ENCODE measurements around the gene RPAP3.

The RPAP3 gene

DNA sequence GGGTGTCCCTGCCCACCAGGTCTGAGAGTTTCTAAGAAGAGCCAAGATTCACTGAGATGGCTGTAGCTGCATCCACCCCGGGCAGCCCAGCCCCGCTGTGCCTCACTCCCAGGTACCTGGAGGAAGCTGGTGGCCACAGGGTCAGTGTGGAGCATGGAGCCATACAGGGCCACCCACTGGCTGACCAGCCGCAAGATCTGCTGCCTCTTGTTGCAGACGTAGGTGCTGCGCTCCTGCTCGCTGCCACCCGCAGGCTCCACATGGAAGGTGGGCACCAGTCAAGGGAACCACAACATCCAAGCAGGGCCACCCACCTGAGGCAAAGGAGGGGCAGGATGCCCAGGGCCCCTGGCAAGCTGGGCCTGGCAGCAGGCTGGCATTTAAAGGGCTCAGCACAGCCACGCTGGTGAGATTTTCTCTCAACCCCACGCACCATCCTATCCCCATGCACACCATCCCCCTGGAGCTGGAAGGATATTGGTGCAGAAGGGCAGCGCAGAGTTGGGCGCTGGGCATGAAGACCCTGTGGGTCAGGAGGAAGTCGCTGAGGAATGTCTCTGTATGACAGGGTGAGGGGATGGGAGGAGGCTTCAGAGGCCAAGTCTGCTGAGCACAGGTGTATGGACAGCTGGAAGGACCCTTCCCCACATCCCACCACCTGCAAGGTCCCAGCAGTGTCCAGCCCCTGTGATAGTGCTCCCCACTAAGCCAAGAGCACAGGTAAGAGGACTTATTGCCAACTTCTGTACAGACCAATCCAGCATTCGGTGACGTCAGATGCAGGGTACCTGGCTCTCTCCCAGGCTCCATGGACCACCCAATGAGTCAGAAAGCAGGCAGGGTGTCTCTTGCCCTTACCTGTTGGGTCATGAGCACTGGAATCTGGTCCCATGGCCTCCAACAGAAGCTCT is 42.0 kb upstream of the RPAP3 start:
- no peak overlapping the region for H3K27ac ChIP-seq (ENCODE audit: low read depth, low read length)
- no peak overlapping the region for H3K4me3 ChIP-seq (ENCODE audit: low read length)
- H3K27me3 ChIP-seq (ENCODE audit: control insufficient read depth, insufficient read depth, low read length), result no peaks in the 10 kb centered on the region
- H3K9ac ChIP-seq (ENCODE audit: low read length), result no peak overlapping the region
- H3K36me3 ChIP-seq (ENCODE audit: control insufficient read depth, insufficient read depth, low read length), result no peaks in the 10 kb centered on the region
- H3K4me1 ChIP-seq (ENCODE audit: control insufficient read depth, insufficient read depth, low read length), result no peaks in the 10 kb centered on the region

DNA sequence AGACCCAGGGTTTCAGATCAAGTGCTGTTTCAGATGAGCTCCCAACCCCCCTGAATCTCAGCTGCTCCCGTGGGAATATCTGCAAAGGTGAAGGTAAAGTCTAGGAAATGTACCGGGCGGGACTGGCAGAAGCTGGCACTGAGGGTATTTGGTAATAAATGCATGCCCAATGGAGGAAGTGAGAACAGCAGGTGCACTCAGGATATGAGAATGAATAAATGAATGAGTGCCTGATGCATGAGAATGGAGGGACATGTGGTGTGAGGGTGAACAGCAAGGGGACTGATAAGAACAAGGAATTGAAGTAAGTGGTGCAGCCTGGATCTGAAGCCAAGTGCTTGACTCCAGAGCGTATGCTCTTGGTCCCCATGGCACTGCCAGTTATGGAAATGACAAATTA is 41.3 kb upstream of the RPAP3 start:
- no peak overlapping the region for H3K4me3 ChIP-seq (ENCODE audit: low read length)
- H3K9ac ChIP-seq (ENCODE audit: low read length), result no peak overlapping the region
- no peak overlapping the region for H3K27ac ChIP-seq (ENCODE audit: low read depth, low read length)
- H3K4me1 ChIP-seq (ENCODE audit: control insufficient read depth, insufficient read depth, low read length), result no peaks in the 10 kb centered on the region
- H3K36me3 ChIP-seq (ENCODE audit: control insufficient read depth, insufficient read depth, low read length), result no peaks in the 10 kb centered on the region
- H3K27me3 ChIP-seq (ENCODE audit: control insufficient read depth, insufficient read depth, low read length), result no peaks in the 10 kb centered on the region

DNA sequence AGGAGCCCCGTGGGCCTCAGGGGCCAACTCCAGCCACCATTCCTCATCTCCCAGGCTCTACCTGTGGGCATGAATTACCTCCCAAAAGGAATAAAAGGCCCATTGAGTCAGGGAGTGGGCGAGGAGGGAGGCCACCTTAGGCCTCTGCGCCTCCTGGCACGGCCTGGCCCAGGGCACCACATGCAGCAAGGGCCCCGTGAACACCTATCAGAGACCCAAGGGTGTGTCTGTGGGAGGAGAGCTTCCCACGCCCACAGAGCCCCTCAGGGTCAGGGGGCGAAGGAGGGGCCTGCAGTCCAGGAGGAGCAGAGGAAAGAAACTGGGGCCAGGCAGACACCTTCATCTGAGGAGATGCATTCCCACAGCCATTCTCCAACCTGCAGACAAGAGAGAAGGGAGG is 40.7 kb upstream of the RPAP3 start:
- H3K4me3 ChIP-seq (ENCODE audit: low read length), result no peak overlapping the region
- H3K27me3 ChIP-seq (ENCODE audit: control insufficient read depth, insufficient read depth, low read length), result no peaks in the 10 kb centered on the region
- no peak overlapping the region for H3K27ac ChIP-seq (ENCODE audit: low read depth, low read length)
- no peak overlapping the region for H3K9ac ChIP-seq (ENCODE audit: low read length)
- no peaks in the 10 kb centered on the region for H3K4me1 ChIP-seq (ENCODE audit: control insufficient read depth, insufficient read depth, low read length)
- no peaks in the 10 kb centered on the region for H3K36me3 ChIP-seq (ENCODE audit: control insufficient read depth, insufficient read depth, low read length)

DNA sequence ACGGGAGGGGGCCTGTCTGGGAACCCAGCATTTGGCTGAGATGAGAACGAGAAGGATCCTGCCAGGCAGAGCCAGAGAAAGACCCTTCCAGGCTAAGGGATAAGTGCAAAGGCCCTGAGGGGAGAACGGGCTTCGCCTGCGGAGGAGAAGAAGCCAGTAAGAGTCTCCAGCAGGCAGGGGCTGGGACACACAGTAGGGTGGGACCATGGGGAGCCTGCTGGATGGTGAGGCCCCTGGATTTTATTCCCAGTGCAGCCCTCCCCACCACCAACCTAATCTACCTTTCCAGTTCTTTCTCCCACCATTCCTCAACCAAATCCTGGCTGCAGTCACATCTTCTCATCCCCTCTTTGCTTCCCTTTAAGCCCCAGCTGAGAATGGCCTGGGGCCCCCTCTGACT is 40.2 kb upstream of the RPAP3 start:
- Histone ChIP-seq H3K36me3 (ENCODE audit: control insufficient read depth, insufficient read depth, low read length) (no peaks in the 10 kb centered on the region), H3K9ac (ENCODE audit: low read length) (no peak overlapping the region), H3K4me3 (ENCODE audit: low read length) (no peak overlapping the region), H3K27ac (ENCODE audit: low read depth, low read length) (no peak overlapping the region), H3K4me1 (ENCODE audit: control insufficient read depth, insufficient read depth, low read length) (no peaks in the 10 kb centered on the region), H3K27me3 (ENCODE audit: control insufficient read depth, insufficient read depth, low read length) (no peaks in the 10 kb centered on the region)

DNA sequence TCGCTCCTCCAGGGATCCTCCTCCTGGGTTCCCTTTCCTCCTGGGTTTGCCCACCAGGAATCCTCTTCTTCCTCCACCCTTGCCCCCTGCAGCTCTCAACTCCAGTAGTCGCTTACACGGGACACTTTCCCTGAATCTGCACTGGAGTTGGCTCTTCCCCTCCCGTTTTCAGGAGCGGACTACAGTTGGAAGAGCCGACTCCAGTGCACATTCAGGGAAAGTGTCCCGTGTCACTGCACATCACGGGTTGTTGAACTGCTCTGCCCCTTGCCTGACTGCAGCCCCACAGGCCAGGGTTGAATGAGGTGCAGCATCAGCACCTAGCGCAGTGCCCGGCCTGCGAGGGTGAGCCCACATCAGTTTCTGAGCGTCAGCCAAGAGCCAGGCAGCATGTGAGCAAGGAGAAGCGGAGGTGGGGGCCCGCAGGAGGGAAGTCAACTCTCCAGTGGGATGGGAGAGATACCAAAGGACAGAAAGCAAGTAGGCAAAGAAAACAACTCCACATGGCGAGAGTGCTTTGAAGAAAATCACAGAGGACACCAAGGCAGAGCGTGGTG is 39.7 kb upstream of the RPAP3 start:
- no peak overlapping the region for H3K4me3 ChIP-seq (ENCODE audit: low read length)
- no peak overlapping the region for H3K9ac ChIP-seq (ENCODE audit: low read length)
- no peaks in the 10 kb centered on the region for H3K4me1 ChIP-seq (ENCODE audit: control insufficient read depth, insufficient read depth, low read length)
- no peaks in the 10 kb centered on the region for H3K36me3 ChIP-seq (ENCODE audit: control insufficient read depth, insufficient read depth, low read length)
- no peak overlapping the region for H3K27ac ChIP-seq (ENCODE audit: low read depth, low read length)
- H3K27me3 ChIP-seq (ENCODE audit: control insufficient read depth, insufficient read depth, low read length), result no peaks in the 10 kb centered on the region

DNA sequence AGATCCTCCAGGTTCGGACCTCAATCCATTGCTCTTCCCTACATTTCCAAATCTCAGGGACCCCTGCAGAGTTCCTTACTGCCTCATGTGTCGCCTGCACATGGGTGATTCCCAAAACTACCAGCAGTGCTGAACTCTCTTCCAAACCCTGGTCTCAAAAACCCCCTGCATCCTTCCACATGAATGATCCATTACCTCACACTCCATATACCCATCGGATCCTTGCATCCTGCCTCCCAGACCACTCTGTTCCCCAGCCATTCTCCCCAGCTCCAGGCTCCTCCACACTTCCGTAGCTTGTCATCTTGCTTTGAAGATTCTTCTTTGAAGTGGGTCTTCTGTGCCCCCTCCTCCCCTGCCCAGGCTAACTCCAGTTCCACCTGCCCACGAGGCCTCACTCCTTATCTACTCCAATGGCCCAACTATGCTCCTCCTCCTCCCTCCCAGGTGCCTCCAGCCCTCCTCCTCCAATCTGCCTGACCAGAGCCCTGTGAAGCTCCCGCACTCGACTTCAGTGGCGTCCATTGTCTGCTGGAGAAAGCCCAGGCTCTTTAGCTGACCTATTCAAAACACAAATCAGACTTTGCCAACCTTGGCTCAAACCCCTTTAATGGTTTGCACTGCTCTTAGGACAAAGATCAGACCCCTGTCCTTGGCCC is 39.1 kb upstream of the RPAP3 start:
- Histone ChIP-seq H3K27ac (ENCODE audit: low read depth, low read length) (no peak overlapping the region), H3K4me3 (ENCODE audit: low read length) (no peak overlapping the region), H3K4me1 (ENCODE audit: control insufficient read depth, insufficient read depth, low read length) (no peaks in the 10 kb centered on the region), H3K9ac (ENCODE audit: low read length) (no peak overlapping the region), H3K36me3 (ENCODE audit: control insufficient read depth, insufficient read depth, low read length) (no peaks in the 10 kb centered on the region), H3K27me3 (ENCODE audit: control insufficient read depth, insufficient read depth, low read length) (no peaks in the 10 kb centered on the region)

DNA sequence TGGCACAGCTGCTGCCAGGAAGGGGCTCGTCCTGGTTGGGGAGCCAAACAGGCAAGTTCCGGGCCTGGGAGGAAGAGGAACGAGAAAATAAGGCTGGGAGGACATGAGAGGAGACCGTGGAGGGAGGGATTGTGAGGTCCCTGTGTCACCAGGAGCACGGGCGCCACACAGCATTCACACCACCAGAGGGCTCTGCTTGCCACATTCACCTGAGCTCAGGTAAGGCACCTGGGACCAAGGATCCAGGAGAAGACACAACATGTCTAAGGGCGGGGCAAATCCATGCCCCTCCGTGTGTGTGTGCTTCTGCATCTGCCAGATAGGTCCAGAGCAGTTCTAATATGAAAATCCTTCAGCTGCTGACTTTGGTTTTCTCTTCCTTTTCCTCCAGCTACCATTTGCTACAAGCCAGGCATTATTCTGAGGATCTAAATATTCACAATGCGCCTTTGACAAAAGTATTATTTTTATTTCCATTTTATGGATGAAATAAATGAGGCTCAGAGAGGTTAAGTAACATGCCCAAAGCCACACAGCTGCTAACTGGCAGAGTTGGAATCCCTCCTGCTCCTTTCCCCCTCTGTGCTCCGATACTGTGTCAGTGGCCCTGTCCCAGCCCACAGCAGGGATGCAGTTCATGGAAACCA is 38.3 kb upstream of the RPAP3 start:
- Histone ChIP-seq H3K9ac (ENCODE audit: low read length) (no peak overlapping the region), H3K4me3 (ENCODE audit: low read length) (no peak overlapping the region), H3K27ac (ENCODE audit: low read depth, low read length) (no peak overlapping the region), H3K4me1 (ENCODE audit: control insufficient read depth, insufficient read depth, low read length) (no peaks in the 10 kb centered on the region), H3K36me3 (ENCODE audit: control insufficient read depth, insufficient read depth, low read length) (no peaks in the 10 kb centered on the region), H3K27me3 (ENCODE audit: control insufficient read depth, insufficient read depth, low read length) (no peaks in the 10 kb centered on the region)

DNA sequence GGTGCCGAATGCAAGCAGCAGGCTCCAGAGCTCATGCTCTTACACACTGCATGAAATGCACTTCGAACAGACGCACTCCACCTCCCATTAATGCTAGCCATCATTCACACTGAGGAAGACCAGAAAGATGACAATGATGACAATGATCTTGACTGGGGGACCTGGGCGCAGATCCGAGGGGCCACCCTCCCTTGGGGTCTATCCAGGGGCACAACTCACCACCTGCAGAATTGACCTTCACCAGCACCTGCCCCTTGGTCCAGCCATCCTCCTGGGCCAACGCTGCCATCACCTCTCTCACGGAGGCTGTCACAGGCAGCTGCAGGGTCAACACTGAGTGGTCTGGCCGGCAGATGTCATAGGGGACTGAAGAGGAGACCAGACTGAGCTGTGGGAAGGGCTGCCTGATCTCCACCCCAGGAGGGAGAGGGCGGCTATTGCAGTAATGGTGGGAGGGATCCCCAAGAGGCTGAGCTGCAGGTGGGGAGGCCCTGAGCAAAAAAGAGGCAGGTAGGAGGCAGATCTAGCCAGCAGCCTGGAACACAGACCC is 37.6 kb upstream of the RPAP3 start:
- Histone ChIP-seq H3K4me3 (ENCODE audit: low read length) (no peak overlapping the region), H3K27ac (ENCODE audit: low read depth, low read length) (no peak overlapping the region), H3K4me1 (ENCODE audit: control insufficient read depth, insufficient read depth, low read length) (no peaks in the 10 kb centered on the region), H3K27me3 (ENCODE audit: control insufficient read depth, insufficient read depth, low read length) (no peaks in the 10 kb centered on the region), H3K9ac (ENCODE audit: low read length) (no peak overlapping the region), H3K36me3 (ENCODE audit: control insufficient read depth, insufficient read depth, low read length) (no peaks in the 10 kb centered on the region)

DNA sequence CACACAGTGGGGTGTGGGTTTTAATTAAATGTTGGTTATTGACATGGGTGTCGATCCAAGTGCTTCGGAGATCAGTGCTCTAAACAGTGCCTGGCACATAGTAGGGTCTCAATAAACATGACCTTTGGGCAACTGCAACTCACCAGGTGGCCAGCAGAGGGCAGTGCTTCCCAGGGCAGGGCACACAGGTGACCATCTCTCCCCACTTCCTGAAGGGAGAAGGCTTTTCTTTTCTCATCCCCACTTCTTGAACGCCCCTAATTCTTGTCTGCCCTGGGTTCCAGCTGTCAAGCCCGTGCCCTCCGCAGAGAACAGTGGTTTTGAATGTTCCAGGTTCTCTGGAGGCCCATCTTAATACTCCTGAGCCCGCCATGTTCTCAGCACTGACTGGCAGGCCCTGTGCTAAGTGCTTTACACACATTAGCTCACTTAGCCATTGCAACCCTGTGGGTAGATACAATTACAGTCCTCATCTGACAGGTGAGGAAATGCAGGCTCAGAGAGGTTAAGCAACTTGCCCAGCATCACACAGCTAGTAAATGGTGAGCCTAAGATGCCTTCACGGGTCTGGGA is 36.5 kb upstream of the RPAP3 start:
- Histone ChIP-seq H3K36me3 (ENCODE audit: control insufficient read depth, insufficient read depth, low read length) (no peaks in the 10 kb centered on the region), H3K27me3 (ENCODE audit: control insufficient read depth, insufficient read depth, low read length) (no peaks in the 10 kb centered on the region), H3K4me1 (ENCODE audit: control insufficient read depth, insufficient read depth, low read length) (peaks cover 4% of the 10 kb centered on the region), H3K9ac (ENCODE audit: low read length) (no peak overlapping the region), H3K4me3 (ENCODE audit: low read length) (no peak overlapping the region), H3K27ac (ENCODE audit: low read depth, low read length) (no peak overlapping the region)

DNA sequence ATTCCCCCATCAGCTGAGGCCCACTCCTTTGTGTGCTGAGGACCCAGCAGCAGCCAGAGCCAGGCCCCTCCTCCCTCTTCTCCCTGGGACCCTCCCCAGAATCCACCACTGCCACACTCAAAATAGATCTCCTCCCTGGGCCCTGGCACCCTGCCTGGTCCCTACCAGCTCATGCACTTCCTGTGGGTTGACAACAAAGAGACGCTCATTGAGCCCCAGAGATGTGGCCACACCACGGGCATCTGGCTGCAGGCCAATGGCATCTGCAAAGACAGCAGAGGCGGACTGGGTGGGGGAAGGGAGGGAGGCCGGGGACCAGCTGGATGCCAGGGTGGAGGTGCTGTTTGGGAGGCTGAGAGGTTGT is 35.5 kb upstream of the RPAP3 start:
- H3K9ac ChIP-seq (ENCODE audit: low read length), result no peak overlapping the region
- no peaks in the 10 kb centered on the region for H3K36me3 ChIP-seq (ENCODE audit: control insufficient read depth, insufficient read depth, low read length)
- peaks cover 14% of the 10 kb centered on the region for H3K4me1 ChIP-seq (ENCODE audit: control insufficient read depth, insufficient read depth, low read length)
- no peaks in the 10 kb centered on the region for H3K27me3 ChIP-seq (ENCODE audit: control insufficient read depth, insufficient read depth, low read length)
- H3K27ac ChIP-seq (ENCODE audit: low read depth, low read length), result no peak overlapping the region
- no peak overlapping the region for H3K4me3 ChIP-seq (ENCODE audit: low read length)

DNA sequence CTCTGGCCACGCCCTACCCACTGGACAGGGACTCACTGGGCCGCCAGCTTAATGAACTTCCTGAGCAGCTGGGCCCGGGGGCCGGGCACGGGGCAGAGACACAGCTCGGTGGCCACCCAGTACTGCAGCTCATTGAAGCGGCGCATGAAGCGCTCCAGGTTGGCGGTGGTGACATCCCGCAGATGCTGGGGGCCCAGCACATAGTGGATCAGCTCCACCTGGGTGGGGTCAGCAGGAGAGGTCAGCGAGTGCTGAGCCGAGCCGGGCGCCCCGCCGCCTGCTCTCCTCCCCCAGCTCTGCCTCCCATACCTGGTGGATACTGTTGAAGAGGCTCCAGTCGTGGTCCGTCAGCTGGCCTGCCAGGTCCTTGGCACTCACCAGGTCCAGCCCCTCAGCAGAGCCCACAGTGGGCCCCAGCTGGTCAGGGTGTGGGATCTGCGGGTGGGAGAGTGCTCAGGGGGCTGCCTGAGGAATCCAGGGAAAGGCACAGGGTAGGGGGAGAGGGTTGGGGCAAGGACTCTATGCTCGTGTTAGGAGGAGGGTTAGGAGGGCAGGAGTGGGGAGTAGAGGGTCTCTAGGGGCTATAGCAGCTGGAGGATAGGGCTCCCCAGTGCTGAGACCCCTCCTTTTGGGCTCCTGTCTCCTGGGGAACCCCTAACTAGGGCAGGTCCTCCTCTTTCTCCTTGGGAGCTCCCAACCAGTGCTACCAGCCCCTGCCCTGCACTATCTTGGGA is 34.9 kb upstream of the RPAP3 start:
- Histone ChIP-seq H3K36me3 (ENCODE audit: control insufficient read depth, insufficient read depth, low read length) (no peaks in the 10 kb centered on the region), H3K4me3 (ENCODE audit: low read length) (no peak overlapping the region), H3K9ac (ENCODE audit: low read length) (no peak overlapping the region), H3K27ac (ENCODE audit: low read depth, low read length) (no peak overlapping the region), H3K27me3 (ENCODE audit: control insufficient read depth, insufficient read depth, low read length) (no peaks in the 10 kb centered on the region), H3K4me1 (ENCODE audit: control insufficient read depth, insufficient read depth, low read length) (peaks cover 20% of the 10 kb centered on the region)

All from rectal smooth muscle tissue (tissue), 1 donor.